HG02870 (cell line): Measurements from ENCODE around the gene RNF213.

Experiments
- ATAC-seq: cut with Tn5 transposase; IDR thresholded peaks from one replicate; pipeline ENCODE4 v1.9.1; 2021; ENCODE audit warnings: mild to moderate bottlenecking, moderate library complexity; ENCODE audit not compliant: unreplicated experiment

The RNF213 gene

GRCh38 chr17:80443498-80443897, 182.8 kb downstream of the RNF213 start:
- ATAC-seq, result no peak

- no peak for ATAC-seq
Measured at GRCh38 chr17:80443916-80444643, 183.4 kb downstream of the RNF213 start.

GRCh38 chr17:80444644-80444979, 184.0 kb downstream of the RNF213 start:
- ATAC-seq, result no peak

- ATAC-seq, result no peak
Measured at GRCh38 chr17:80445007-80445725, 184.5 kb downstream of the RNF213 start.

GRCh38 chr17:80445726-80446110, 185.1 kb downstream of the RNF213 start:
- no peak for ATAC-seq

GRCh38 chr17:80446645-80447405, 186.2 kb downstream of the RNF213 start:
- ATAC-seq, result no peak

DNA sequence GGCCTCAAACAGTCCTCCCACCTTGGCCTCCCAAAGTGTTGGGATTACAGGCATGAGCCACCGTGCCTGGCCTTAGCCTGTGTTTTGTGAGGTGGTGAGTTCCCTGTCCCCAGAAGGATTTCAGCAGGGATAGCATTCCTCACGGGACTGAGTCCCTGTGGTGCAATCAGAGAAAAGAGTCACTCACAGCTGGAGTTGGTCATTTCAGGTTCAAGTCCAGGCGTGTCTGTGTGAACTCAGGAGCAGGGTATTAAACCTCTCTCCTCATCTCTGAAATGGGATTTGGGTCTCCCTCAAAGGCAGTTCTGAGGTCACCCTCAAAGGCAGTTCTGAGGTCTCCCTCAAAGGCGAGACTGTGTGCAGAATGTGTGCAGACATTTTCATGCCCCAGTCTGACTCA, 187.1 kb downstream of the RNF213 start:
- ATAC-seq, result no peak
